ENCODE data around the gene ALPI.

ALPI gene

GRCh38 chr2:232486558-232487384 is 30.8 kb downstream of the ALPI start:
- no peak for DNase-seq

- DNase-seq = no peak
Measured at GRCh38 chr2:232487385-232488096, 31.6 kb downstream of the ALPI start, which contains the start of gene ECEL1. Gene ECEL1 (minus strand): TSS chr2:232487834. CDS start chr2:232486653, 1,181 bp downstream.

GRCh38 chr2:232488097-232488711 is 32.3 kb downstream of the ALPI start:
- DNase-seq = no peak

DNA sequence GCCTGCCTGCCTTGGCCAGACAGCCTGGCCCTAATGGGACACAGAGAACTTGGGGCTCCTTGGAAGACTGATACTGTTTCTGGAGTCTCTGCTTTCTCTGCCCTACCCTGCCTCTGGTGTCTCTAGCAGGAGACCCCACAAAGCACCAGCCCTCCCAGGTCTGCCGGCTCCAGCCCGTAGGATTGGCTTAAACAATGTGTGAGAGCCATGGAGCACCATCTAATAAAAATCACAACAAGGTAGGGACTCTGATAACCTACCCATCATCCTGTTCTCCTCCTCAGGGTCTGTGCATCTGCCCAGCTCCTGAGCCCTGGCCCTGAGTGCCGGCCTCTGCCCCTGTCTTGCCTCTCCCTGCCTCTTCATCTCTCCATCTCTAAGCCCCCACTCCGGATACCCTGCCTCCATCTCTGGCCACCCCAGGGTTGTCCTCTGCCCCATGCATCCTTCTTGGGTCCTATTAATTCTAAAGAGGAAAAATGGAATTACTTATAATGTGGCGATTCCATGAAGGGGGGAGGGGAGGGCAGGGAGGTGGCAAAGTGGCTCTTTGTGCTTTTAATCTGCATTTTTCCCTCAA is 32.9 kb downstream of the ALPI start:
- no peak for DNase-seq

GRCh38 chr2:232489516-232490220 is 33.7 kb downstream of the ALPI start:
- no peak for DNase-seq

- DNase-seq = no peak
Measured at GRCh38 chr2:232490221-232491138, 34.5 kb downstream of the ALPI start.

DNA sequence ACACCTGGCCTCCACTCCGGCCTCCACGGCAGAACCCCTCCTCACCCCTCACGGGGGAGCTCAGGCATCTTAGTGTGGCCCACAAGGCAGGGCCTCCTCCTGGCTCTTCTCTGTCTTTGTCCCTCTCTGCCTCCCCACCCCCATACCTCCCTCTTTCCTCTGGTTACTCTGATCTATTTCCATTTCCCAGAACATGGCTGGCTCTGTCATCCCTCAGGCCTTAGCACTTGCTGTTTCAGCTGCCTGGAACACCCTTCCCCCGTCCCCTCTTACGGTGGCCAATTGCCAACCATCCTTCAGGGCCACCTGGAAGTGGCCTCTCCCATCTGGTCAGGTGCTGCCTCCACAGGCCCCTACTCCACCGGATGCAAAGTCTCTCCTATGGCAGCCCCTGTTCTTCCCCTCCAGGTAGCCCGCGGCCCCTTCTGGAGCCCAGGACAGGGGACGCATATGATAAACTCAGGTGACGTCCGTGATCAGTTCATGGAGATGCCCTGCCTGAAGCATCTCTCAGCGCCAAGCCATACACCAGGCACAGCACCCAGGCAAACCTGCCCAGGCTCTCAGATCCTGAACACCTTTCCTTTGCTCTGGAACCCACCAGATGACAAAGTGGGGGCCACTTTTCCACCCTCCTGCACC is 35.3 kb downstream of the ALPI start:
- no peak for DNase-seq

DNA sequence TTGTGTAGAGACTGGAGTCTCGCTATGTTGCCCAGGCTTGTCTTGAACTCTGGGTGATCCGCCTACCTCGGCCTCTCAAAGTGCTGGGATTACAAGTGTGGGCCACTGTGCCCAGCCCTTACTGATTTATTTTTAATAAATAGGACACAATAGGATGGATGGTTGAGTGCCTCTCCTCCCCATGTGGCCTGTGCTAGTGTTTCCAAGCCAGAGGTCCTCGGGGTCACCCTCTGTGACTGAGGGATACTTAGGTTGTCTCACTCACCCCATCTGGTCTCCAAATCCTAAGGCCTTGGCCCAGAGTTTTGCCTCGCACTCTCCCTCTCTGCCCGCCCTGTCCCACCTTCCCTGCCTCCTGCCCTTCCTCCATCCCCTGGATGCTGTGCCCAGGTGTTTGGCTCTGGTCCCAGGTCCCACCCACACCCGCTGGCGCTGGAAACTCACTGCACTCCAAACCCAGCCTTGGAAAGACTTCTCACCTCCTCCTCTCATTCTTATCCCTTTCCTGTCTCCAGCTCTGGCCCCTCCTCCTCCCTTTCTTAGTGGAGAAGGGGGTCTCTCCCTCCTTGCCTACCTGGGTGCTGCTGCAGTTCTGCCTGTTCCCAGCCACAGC is 36.4 kb downstream of the ALPI start:
- DNase-seq = no peak

DNA sequence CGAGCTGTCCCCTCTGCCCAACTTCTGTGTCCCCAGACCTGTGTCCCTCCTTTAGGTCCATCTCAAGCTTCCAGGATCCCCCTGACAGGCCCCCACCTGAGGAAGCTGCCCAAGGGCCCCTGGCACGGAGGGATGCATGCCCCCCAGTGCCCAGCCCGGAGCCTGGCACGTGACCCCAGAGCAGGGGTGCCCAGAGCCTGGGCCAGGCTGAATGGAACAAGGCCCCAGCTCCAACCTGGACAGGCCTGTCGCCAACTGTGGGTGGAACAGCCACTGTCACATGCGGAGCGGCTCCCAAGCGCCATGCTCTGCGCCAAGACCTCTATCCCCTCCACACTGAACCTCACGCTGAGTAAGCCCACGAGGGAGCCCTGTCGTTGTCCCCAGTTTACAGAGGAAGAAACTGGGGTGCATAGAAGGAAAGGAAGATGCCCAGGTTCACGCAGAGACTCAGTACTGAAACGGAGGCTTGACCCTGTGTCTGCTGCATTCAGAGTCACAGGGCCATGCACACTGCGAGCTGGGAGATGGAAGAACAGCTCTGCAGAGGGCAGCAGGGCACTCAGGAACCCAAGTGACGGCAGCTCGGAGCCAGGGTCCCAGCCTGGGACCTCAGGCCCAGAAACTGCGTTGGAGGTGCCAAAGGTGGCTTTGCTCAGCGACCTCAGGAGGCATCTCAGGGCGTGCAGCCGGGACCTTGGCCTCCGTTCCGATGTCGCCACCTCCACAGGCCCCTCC is 37.2 kb downstream of the ALPI start:
- DNase-seq = no peak

GRCh38 chr2:232493701-232494474 is 37.9 kb downstream of the ALPI start:
- no peak for DNase-seq

GRCh38 chr2:232494542-232494941 is 38.6 kb downstream of the ALPI start:
- no peak for DNase-seq

DNA sequence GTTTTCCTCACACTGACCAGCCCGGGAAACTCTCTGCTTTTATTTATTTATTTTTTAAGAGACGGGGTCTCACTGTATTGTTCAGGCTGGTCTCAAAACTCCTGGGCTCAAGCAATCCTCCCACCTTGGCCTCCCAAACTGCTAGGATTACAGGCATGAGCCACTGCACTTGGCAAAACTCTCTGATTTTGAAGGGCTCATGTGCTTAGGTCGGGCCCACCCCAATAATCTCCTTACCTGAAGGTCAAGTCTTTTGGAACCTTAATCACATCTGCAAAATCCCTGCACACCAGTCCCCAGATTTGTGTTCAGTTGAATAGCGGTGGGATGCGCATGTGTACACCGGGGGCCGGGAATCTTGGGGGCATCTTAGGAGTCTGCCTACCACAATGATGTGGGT is 39.3 kb downstream of the ALPI start:
- DNase-seq = no peak

DNA sequence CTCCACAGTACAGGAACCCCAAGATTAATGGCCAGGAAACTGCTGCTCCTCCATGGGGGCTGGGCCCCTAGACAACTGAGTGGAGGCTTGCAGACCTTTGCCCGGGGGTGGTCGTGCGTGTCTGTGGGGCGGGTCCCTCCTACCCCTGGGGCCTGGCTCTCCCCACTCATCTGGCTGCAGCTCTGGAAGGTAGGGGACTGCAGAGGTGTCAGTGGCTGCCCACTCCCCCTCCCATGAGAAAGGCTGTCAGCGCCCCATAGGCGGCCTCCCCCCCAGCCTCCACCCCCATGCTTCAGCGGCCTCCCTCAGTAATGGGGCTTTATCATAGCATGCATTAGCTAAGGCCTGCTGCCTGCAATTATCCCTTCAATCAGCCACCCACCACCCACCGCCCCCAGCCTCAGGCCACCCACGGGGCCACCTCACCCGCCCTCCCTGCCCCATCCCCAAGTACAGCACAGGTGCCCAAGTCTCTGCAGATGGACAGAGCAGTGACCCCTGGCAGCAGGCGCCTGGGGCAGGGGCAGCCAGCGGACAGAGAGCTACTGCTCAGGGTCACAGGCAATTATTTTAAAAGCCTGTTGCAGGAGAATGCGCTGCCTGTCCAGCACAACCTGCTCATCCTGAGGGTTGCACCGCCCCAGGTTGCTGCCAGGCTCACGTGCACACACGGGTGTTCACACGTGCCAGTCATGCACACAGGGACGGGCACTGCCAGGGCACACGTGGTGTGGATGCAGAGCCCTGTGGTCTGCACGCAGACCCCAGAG is 40.7 kb downstream of the ALPI start:
- DNase-seq = no peak

DNA sequence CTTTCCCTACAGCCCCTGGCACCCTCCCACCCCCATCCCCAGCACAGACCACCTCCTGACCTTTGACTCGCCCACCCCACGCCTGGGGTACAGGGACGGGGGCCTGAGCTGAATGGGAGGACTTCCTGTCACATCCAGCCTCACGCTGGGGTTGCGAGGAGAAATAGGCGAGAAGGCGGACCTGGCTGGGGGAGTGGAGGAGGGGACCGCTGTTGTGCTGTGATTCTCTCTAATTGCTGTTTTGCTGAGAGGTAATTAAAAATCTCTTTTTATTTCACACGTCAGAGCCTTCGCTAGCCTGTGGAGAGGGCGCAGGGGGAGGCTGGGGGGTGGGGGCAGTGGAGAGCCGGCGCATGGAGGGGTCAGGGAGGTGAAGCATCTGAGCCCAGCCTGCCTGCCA is 41.4 kb downstream of the ALPI start:
- DNase-seq = no peak

DNA sequence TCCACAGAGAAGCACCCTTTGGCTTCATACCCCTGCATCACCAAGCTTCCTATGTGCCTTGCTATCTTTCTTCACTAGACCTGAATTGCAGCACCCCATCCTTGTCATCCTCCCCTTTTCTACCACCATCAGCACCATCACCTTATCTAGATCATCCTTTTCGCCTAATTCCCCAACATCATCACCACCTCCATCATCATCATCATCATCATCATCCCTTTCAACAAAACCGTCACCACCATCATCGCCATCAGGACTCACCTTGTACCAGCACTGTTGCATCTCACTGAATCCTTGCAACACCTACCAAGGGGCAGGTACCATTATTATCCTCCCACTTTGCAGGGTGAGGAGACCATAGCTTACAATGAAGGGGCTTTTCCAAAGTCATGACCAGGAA is 42.5 kb downstream of the ALPI start:
- DNase-seq = no peak

- no peak for DNase-seq
Measured at GRCh38 chr2:232501331-232501771, 45.4 kb downstream of the ALPI start.

DNA sequence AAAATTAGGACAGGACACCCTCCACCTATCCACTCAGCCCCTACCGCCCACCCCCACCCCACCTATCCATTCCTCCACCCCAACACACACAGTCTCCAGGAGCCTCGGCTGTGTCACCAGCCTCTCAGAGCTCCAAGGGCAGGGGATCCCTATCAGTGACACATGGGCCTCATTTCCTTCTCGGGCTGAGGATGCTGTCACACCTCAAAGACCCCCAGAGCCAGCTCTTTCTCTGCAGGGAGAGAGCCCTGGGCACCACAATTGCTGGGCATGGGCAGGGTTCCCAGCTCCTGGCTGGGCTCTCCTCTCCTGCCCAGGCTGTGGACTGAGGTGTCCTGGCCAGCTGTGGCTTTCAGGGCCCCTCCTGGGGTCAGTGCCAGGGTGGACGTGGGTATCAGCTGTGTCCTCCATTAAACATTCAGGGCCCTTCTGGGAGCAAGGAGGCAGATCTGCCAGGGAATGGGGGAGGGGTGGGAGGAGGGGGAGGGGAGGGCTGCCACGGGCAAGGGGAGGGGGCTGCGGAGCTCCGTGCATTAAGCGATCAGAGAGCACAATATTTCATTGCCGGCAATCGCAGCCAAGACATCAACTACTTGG is 45.9 kb downstream of the ALPI start:
- DNase-seq = no peak

DNA sequence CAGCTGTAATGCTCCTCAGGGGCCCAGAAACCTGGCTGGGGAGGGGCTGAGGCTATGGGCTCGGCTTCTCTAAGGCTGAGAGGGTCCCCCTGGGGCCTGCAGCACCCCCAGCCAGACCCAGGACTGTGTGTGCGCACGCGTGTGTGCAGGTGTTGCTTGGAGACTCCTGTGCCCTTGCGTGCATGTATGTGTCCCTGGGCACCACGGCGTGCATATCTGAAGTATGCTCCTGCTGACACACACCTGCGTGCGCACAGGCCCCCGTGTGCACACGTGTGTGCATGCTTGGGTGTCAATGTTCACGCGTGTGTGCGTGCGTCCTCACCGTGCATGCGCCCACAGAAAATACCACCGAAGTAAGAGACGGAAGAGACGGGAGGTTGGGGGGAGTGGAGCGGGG is 46.6 kb downstream of the ALPI start:
- no peak for DNase-seq

Measured in inflammatory macrophage treated with lipopolysaccharide for 4 hours (primary cell).